Tibial artery (tissue), 4 donors: ENCODE measurements around the gene SLAMF6.
"Not testable (repeated sequence)": the region's sequence is repeated elsewhere in the genome, so short reads cannot be mapped to it uniquely, and the experiment has no call there.

Experiments
- DNase-seq, 2 donors: peaks; one replicate each; pipeline ENCODE4 v3.0.0-alpha.2; 2019
- H3K27ac ChIP-seq, 2 donors: fragments of 200-600 bp; sonication (generic) in 1 of 2; 1 replicate in 1 of 2; 2 replicates in 1 of 2; pipeline ENCODE4 v1.5.1; 2018 to 2019; ENCODE audit warnings: mild to moderate bottlenecking in 1 of 2
- H3K27me3 ChIP-seq, 2 donors: fragments of 200-600 bp; sonication (generic) in 1 of 2; one replicate each; pipeline versions ENCODE4 v1.5.1 to v1.6.0; 2016 to 2019
- H3K36me3 ChIP-seq, 3 donors: fragments of 200-600 bp; sonication (generic) in 2 of 3; one replicate each; pipeline ENCODE4 v1.5.1; 2016 to 2019; ENCODE audit warnings: mild to moderate bottlenecking in 2 of 3
- H3K4me1 ChIP-seq, 4 donors: fragments of 200-600 bp; sonication (generic) in 2 of 4; 1 replicate in 3 of 4; 2 replicates in 1 of 4; pipeline ENCODE4 v1.5.1; 2016 to 2019
- H3K4me3 ChIP-seq, 2 donors: fragments of 200-600 bp; sonication (generic) in 1 of 2; 1 replicate in 1 of 2; 2 replicates in 1 of 2; pipeline ENCODE4 v1.5.1; 2018 to 2019; ENCODE audit warnings: mild to moderate bottlenecking in 2 of 2
- H3K9me3 ChIP-seq, 3 donors: fragments of 200-600 bp; sonication (generic) in 1 of 3; one replicate each; pipeline ENCODE4 v1.5.1; 2016 to 2019
- intact Hi-C: fragments of 100-400 bp; cut with DNase I; formaldehyde crosslinking; loops from one replicate; pipeline ENCODE4 v1.15.0; 2023; ENCODE audit warnings: low total_unique reads
- TF ChIP-seq, protein P1 (sequence below), 2 experiments: fragments of 200-600 bp in 1 of 2; fragments of 450-650 bp in 1 of 2; IDR thresholded peaks; one replicate each; pipeline ENCODE4 v1.5.1; 2017 to 2019; ENCODE audit warnings: antibody characterized with exemption in 2 of 2, mild to moderate bottlenecking in 1 of 2, moderate library complexity in 1 of 2

Gene SLAMF6

DNA sequence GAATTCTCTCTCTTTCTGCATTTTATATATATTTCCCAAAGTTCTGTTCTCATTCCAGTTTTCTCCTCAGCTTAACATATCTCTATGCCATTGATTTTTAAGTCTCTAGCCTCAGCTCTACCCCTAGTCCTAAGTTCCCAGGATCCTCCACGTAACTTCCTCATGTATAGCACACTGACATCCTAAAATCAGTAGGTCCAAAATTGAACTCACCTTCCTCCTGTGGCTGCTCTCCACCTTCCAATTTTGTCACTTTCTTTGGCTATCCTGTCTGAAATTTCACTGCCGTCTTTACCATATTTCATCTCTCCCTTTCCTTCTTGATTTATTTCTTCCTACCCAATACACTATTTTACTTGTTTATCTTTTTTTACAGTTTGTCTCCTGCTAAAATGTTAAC lies 1.5 kb downstream of the SLAMF6 start:
- Histone ChIP-seq H3K27ac (no peak overlapping the region), H3K9me3 (no peaks in the 10 kb centered on the region), H3K4me1 (no peaks in the 10 kb centered on the region), H3K27me3 (no peaks in the 10 kb centered on the region), H3K4me3 (no peak overlapping the region), H3K36me3 (no peaks in the 10 kb centered on the region)
- intact Hi-C loops, result no loop called here
- no peak for DNase-seq
- TF ChIP-seq, protein P1, sequence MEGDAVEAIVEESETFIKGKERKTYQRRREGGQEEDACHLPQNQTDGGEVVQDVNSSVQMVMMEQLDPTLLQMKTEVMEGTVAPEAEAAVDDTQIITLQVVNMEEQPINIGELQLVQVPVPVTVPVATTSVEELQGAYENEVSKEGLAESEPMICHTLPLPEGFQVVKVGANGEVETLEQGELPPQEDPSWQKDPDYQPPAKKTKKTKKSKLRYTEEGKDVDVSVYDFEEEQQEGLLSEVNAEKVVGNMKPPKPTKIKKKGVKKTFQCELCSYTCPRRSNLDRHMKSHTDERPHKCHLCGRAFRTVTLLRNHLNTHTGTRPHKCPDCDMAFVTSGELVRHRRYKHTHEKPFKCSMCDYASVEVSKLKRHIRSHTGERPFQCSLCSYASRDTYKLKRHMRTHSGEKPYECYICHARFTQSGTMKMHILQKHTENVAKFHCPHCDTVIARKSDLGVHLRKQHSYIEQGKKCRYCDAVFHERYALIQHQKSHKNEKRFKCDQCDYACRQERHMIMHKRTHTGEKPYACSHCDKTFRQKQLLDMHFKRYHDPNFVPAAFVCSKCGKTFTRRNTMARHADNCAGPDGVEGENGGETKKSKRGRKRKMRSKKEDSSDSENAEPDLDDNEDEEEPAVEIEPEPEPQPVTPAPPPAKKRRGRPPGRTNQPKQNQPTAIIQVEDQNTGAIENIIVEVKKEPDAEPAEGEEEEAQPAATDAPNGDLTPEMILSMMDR (IDR thresholded peaks at IDR 0.05), result no peak

DNA sequence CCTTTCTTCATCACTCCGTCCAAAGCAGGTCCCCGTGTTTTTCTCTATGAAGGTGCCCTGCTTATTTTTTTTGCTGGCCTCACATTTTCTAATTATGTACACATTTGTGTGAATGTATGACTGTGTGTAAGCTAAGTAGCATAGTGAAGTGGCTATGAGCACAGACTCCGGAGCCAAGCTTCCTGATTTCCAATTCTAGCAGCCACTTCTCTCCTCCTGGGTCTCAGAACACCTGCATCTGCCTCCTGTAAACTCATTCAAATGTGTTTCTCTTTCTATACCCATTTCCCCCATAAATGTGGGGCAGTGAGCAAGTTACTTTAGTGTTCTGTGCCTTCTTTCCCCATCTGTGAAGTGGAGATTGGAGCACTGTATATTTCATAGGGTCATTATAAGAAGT lies 2.1 kb downstream of the SLAMF6 start:
- DNase-seq, result no peak
- TF ChIP-seq, protein P1 (IDR thresholded peaks at IDR 0.05), result no peak
- no peak overlapping the region for H3K4me3 ChIP-seq

DNA sequence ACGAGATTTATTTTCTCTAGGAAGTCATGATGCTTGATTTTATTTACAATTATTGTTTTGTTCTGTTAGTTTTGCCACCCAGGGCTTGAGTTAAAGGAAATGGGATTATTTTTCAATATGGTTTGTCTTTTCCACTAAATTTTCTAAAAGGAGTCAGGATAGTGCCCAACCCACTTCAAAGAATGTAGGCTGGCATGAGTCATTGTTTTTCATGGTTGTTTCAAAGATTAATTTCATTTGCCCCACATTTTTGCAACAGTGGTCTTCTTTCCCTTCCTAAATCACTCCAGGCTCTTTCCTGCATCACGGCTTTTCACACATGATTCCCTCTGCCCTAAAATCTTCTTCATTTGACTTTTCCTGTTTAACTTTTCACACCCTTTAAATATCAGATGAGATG lies 2.5 kb downstream of the SLAMF6 start:
- Histone ChIP-seq H3K4me3 (no peak overlapping the region), H3K4me1 (no peaks in the 10 kb centered on the region), H3K9me3 (no peaks in the 10 kb centered on the region), H3K36me3 (no peaks in the 10 kb centered on the region), H3K27me3 (no peaks in the 10 kb centered on the region), H3K27ac (no peak overlapping the region)
- no peak for DNase-seq
- TF ChIP-seq, protein P1 (IDR thresholded peaks at IDR 0.05), result no peak
- intact Hi-C loops, result no loop called here

More for the DNA sequence above, 2.1 kb downstream of the SLAMF6 start:
- no peaks in the 10 kb centered on the region for H3K9me3 ChIP-seq
- H3K36me3 ChIP-seq, result no peaks in the 10 kb centered on the region
- intact Hi-C loops, result no loop called here
- no peaks in the 10 kb centered on the region for H3K27me3 ChIP-seq
- no peak overlapping the region for H3K27ac ChIP-seq
- no peaks in the 10 kb centered on the region for H3K4me1 ChIP-seq

DNA sequence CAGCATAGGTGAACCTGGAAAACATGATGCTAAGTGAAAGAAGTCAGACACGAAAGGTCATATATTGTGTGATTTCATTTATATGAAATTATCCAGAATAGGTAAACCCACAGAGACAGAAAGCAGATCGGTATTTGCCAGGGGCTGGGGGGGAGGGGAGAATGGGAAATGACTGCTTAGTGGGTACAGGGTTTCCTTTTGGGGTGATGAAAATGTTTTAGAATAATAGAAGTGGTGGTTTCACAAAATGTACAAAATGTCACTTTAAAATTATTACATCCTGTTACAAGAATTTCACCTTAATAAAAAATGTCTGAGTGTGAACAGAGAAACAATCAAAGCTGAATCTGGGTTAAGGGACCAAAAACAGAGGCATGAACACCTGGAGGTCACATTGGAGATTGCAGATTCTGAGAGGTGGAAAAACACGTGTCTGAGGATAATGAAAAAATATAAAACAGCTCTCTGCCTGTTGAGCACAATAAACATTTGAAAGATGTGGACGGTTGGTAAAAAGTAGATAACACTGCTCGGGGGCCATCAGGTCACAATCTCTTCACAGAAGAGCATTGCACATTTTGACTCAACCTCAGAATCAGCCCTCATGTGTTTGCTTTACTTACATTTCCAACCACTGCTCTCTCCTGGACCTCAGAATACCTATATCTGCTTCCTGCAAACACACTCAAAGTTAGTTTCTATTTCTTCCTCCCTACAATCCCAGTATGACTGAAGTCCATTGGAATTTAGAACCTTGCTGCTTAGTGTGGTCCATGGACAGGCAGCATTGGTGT lies 3.2 kb downstream of the SLAMF6 start:
- Histone ChIP-seq H3K4me1 (no peaks in the 10 kb centered on the region), H3K9me3 (no peaks in the 10 kb centered on the region), H3K27ac (no peak overlapping the region), H3K36me3 (no peaks in the 10 kb centered on the region), H3K4me3 (no peak overlapping the region), H3K27me3 (no peaks in the 10 kb centered on the region)
- no peak for DNase-seq
- intact Hi-C loops, result no loop called here
- TF ChIP-seq, protein P1 (IDR thresholded peaks at IDR 0.05), result no peak

DNA sequence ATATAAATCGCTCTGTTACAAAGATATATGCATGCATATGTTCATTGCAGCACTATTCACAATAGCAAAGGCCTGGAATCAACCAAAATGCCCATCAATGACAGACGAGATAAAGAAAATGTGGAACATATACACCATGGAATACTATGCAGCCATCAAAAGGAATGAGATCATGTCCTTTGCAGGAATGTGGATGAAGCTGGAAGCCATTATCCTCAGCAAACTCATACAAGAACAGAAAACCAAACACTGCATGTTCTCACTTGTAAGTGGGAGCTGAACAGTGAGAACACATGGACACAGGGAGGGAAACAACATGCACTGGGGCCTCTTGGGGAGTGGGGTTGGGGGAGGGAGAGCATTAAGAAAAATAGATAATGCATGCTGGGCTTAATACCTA lies 5.5 kb downstream of the SLAMF6 start:
- DNase-seq, H3K4me3 ChIP-seq, H3K27ac ChIP-seq, H3K4me1 ChIP-seq, H3K9me3 ChIP-seq, H3K36me3 ChIP-seq, intact Hi-C loops, H3K27me3 ChIP-seq: not testable (repeated sequence)

DNA sequence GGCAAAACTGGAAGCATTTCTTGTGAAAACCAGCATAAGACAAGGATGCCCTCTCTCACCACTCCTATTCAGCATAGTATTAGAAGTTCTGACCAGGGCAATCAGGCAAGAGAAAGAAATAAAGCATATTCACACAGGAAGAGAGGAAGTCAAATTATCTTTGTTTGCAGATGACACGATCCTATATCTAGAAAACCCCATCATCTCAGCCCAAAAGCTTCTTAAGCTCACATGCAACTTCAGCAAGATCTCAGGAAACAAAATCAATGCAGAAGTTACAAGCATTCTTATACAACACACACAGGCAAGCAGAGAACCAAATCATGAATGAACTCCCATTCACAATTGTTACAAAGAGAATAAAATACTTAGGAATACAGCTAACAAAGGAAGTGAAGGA lies 7.1 kb downstream of the SLAMF6 start:
- H3K36me3 ChIP-seq, H3K4me1 ChIP-seq, intact Hi-C loops, H3K27me3 ChIP-seq, H3K9me3 ChIP-seq, DNase-seq, H3K4me3 ChIP-seq, H3K27ac ChIP-seq: not testable (repeated sequence)

DNA sequence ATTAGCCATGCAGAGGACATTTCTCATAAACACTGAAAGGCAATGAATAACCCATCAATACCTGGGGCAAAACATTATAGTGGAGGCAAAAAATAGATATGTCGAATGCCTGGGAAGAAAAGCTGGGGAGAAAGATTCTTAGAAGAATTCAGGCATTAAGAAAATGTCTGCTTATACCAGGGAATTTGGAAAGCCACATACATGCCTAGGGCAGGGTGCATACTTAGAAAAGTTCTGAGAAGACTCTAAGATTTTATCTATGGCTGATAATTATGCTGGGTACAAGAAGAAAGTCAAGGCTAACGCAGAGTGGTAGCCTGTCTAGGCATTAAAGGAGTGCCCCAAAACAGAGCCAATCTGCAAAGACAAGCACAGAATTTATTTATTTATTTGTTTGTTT lies 18.4 kb downstream of the SLAMF6 start:
- TF ChIP-seq, protein P1 (IDR thresholded peaks at IDR 0.05), result no peak

More for the DNA sequence above, 18.4 kb downstream of the SLAMF6 start:
- Histone ChIP-seq H3K9me3 (peaks cover 0 to 8% (median 6%) of the 10 kb centered on the region in 3 donors), H3K36me3 (no peaks in the 10 kb centered on the region), H3K27ac (no peak overlapping the region), H3K4me1 (no peaks in the 10 kb centered on the region), H3K4me3 (no peak overlapping the region), H3K27me3 (no peaks in the 10 kb centered on the region)
- intact Hi-C loops, result no loop called here
- DNase-seq, result no peak
